ENCODE measurements around the gene APBB2. TPM values are rescaled to one million over a fixed set of nuclear protein-coding genes. Genes with fewer than 3 reads are reported as not detected.
"Not testable (repeated sequence)": the region's sequence is repeated elsewhere in the genome, so short reads cannot be mapped to it uniquely, and the experiment has no call there.

Gene APBB2
- total and polyA plus RNA-seq, 3 donors from 2014 or later: 19.7 to 77.9 (median 59.8) TPM

GRCh38 chr4:41148292-41148691 lies 66.0 kb downstream of the APBB2 start:
- no peaks in the 10 kb centered on the region for H3K9me3 ChIP-seq
- no peak overlapping the region for H3K4me3 ChIP-seq
- TF ChIP-seq POLR2A (IDR thresholded peaks at IDR 0.05) (no peak), CTCF (IDR thresholded peaks at IDR 0.05) (no peak)
- no peak overlapping the region for H3K27ac ChIP-seq
- no peaks in the 10 kb centered on the region for H3K27me3 ChIP-seq
- intact Hi-C loops (cut with DNase I; ENCODE audit: low total_unique reads): no loop called here
- 91 to 94% methylated on average over 4 of the region's 4 CpGs for WGBS, 2 donors
- DNase-seq: no peak
- H3K4me1 ChIP-seq: peaks cover 14% of the 10 kb centered on the region
- no peaks in the 10 kb centered on the region for H3K36me3 ChIP-seq (ENCODE audit: low read depth, missing control alignments)

- H3K27ac ChIP-seq; DNase-seq; intact Hi-C loops (cut with DNase I; ENCODE audit: low total_unique reads); H3K4me3 ChIP-seq; H3K9me3 ChIP-seq; H3K27me3 ChIP-seq; H3K36me3 ChIP-seq (ENCODE audit: low read depth, missing control alignments): not testable (repeated sequence)
- H3K4me1 ChIP-seq: peaks cover 17% of the 10 kb centered on the region
- WGBS, 2 donors: 98 to 100% methylated on average over 3 of the region's 3 CpGs
Measured at GRCh38 chr4:41147570-41147969, 66.8 kb downstream of the APBB2 start.

DNA sequence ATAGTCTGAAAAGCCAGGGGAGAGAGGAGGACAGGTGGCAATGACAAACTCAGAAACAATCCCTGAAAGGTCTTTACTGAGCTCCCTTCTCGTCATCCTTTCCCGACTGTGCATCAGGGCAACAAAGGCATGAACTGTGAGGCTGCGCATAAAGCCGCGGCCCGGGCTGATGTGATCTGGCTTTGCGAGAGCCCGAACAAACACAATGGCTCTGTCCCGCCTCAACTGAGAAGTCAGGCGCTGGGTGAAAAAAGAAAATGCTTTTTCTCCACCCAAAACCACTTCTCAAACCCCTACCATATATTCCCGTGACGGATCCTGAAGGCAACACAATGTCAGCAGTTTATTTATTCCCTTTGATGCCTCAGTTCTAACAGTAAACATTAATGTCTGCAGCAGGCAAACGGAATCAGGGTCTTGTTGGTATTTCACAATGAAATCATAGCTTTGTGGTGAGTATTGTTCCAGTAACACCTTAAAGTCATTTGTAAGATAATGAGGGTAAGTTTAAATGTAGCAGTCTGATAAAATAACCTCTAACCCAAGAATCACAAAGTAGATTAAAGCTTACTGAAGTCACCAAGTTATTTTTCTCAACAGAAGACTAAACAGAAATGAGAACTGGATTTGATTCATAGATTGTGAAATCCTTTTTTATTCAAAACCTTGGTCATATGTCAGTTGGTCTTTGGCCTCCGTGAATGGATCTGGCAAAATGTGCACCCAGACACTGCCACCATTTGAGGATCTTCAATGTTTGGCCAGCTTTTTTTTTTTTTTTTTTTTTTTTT lies 67.4 kb downstream of the APBB2 start:
- H3K9me3 ChIP-seq: no peaks in the 10 kb centered on the region
- DNase-seq: peak; percentile 21
- H3K27me3 ChIP-seq: no peaks in the 10 kb centered on the region
- peaks cover 19% of the 10 kb centered on the region for H3K4me1 ChIP-seq
- peak overlapping the region in 1 of 2 donors; percentile 22 for H3K27ac ChIP-seq
- WGBS, 2 donors: 90 to 91% methylated on average over 14 of the region's 14 CpGs
- H3K4me3 ChIP-seq: no peak overlapping the region
- intact Hi-C loops (cut with DNase I; ENCODE audit: low total_unique reads): no loop called here
- TF ChIP-seq CTCF (IDR thresholded peaks at IDR 0.05) (no peak), POLR2A (IDR thresholded peaks at IDR 0.05) (no peak)
- no peaks in the 10 kb centered on the region for H3K36me3 ChIP-seq (ENCODE audit: low read depth, missing control alignments)

DNA sequence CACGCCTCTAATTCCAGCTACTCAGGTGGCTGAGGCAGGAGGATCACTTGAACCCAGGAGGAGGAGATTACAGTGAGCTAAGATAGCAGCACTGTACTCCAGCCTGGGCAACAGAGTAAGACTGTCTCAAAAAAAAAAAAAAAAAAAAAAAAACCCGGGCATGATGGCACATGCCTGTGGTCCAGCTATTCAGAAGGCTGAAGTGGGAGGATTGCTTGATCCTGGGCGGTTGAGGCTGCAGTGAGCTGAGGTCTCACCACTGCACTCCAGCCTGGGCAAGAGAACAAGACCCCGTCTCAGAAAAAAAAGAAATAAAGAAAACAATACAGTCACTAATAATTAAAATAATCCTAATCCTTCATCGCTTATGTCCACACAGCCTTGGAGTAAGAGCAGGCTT lies 68.1 kb downstream of the APBB2 start:
- H3K27me3 ChIP-seq: no peaks in the 10 kb centered on the region
- peaks cover 22% of the 10 kb centered on the region for H3K4me1 ChIP-seq
- no peaks in the 10 kb centered on the region for H3K36me3 ChIP-seq (ENCODE audit: low read depth, missing control alignments)
- intact Hi-C loops (cut with DNase I; ENCODE audit: low total_unique reads): no loop called here
- TF ChIP-seq POLR2A (IDR thresholded peaks at IDR 0.05) (no peak), CTCF (IDR thresholded peaks at IDR 0.05) (no peak)
- peak overlapping the region in 1 of 2 donors; percentile 22 for H3K27ac ChIP-seq
- 92% methylated on average over 5 of the region's 5 CpGs for WGBS, 2 donors
- H3K4me3 ChIP-seq: no peak overlapping the region
- H3K9me3 ChIP-seq: no peaks in the 10 kb centered on the region
- DNase-seq: no peak

DNA sequence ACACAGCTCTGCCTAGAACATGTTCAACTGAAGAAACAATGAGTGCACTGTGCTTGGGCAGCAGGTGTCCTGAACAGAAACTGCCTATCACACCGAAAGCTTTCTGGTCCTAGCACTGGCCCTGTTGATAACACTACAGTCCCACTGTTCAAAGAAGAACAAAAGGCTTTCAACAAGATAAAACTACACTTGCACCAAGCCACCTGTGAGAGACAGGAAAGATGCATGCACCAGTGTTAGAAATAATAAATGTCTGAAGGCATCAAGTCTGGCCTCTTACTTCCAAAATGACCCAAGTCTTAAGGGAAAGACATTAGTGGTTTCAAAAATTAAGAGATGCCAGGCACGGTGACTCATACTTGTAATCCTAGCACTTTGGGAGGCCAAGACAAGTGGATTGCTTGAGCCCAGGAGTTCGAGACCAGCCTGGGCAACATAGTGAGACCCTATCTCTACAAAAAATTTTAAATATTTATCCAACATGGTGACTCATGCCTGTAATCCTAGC lies 68.7 kb downstream of the APBB2 start:
- Histone ChIP-seq H3K36me3 (ENCODE audit: low read depth, missing control alignments) (no peaks in the 10 kb centered on the region), H3K4me3 (no peak overlapping the region), H3K9me3 (no peaks in the 10 kb centered on the region), H3K4me1 (peaks cover 22% of the 10 kb centered on the region), H3K27ac (peak overlapping the region; percentile 4 to 80), H3K27me3 (no peaks in the 10 kb centered on the region)
- TF ChIP-seq POLR2A (IDR thresholded peaks at IDR 0.05): no peak
- WGBS, 2 donors: 70 to 72% methylated on average over 3 of the region's 3 CpGs
- intact Hi-C loops (cut with DNase I; ENCODE audit: low total_unique reads): no loop called here
- DNase-seq: no peak
